H1 (cell line): ENCODE results near the gene OR2C1. TPM values are rescaled to one million over a fixed set of nuclear protein-coding genes. Genes with fewer than 3 reads are reported as not detected.

ENCODE experiments used
- CHD2 ChIP-seq: IDR thresholded peaks from 2 replicates; pipeline ENCODE4 v1.6.1; 2012; ENCODE audit warnings: low read length, improper control_type of control experiment
- EGR1 ChIP-seq: IDR thresholded peaks from 2 replicates; pipeline ENCODE4 v1.6.1; 2011; ENCODE audit warnings: low read depth, low read length, borderline replicate concordance
- GABPA ChIP-seq: IDR thresholded peaks from 2 replicates; pipeline ENCODE4 v1.6.1; 2011; ENCODE audit warnings: mild to moderate bottlenecking, low read length, moderate library complexity, borderline replicate concordance; ENCODE audit not compliant: insufficient read depth
- HDAC6 ChIP-seq: IDR thresholded peaks from one replicate; pipeline ENCODE4 v1.7.1; 2012; ENCODE audit warnings: low read depth, mild to moderate bottlenecking, inconsistent platforms, low read length, moderate library complexity
- SIX5 ChIP-seq: IDR thresholded peaks from 2 replicates; pipeline ENCODE4 v1.6.1; 2011; ENCODE audit warnings: mild to moderate bottlenecking, low read depth, low read length
- SP1 ChIP-seq: IDR thresholded peaks from 2 replicates; pipeline ENCODE4 v1.6.1; 2011; ENCODE audit warnings: low read depth, low read length
- SP4 ChIP-seq: IDR thresholded peaks from 2 replicates; pipeline ENCODE4 v1.6.1; 2012; ENCODE audit warnings: low read length, inconsistent platforms
- polyA plus RNA-seq, 7 experiments: library from polyadenylated mRNA; depleted of rRNA in 3 of 7; stranded (reverse) in 5 of 7; unstranded in 2 of 7; fragments of >200 nt in 5 of 7; fragments of 200-250 nt in 2 of 7; gene quantifications; 1 replicate in 5 of 7; 2 replicates in 1 of 7; 4 replicates in 1 of 7; pipeline versions ENCODE4 v1.2.1 to v1.2.3, GENCODE V29; 2011 to 2013; ENCODE audit warnings: missing spikeins in 2 of 7, mixed read lengths in 2 of 7
- total RNA-seq: library from RNA; stranded (reverse); fragmentation: NEBNext Ultra II Directional; extraction: Animal tissue kit (Norgen Biotek cat#: 25700); gene quantifications from 2 replicates; pipeline ENCODE4 v1.2.1, GENCODE V29; 2021
- TF ChIP-seq, protein P1 (sequence below): fragments of 300-600 bp; sonication (generic); IDR thresholded peaks from 2 replicates; pipeline ENCODE4 v1.7.1; 2012; ENCODE audit warnings: low read length, moderate library complexity, mild to moderate bottlenecking, inconsistent platforms; ENCODE audit not compliant: insufficient replicate concordance
- TF ChIP-seq, protein P2 (sequence below): IDR thresholded peaks from 2 replicates; pipeline ENCODE4 v1.6.1; 2011; ENCODE audit warnings: low read length, improper control_type of control experiment
- TF ChIP-seq, protein P3 (sequence below): IDR thresholded peaks from 2 replicates; pipeline ENCODE4 v1.6.1; 2012; ENCODE audit warnings: low read length, inconsistent platforms

Gene OR2C1
- total and polyA plus RNA-seq, 2 of the 8 experiments (the other 6 are each of a cell fraction or from before 2014, with no cell fraction given) = not detected

DNA sequence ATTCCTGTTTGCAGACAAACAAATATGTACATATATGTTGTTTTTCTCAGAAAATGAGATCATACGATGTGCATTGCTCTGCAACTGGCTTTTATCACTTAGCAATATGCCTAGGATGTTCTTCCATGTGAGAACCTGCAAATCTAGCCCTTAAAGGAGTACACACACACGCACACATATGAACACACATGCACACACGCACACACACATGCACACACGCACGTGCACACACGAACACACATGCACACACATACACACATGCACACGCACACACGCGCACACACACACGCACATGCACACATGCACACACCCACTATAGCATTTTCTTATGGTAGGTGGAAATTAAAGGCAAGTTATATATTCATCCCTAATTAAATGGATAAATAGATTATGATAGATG, 8.1 kb upstream of the OR2C1 start (continued):
- TF ChIP-seq, protein P1, sequence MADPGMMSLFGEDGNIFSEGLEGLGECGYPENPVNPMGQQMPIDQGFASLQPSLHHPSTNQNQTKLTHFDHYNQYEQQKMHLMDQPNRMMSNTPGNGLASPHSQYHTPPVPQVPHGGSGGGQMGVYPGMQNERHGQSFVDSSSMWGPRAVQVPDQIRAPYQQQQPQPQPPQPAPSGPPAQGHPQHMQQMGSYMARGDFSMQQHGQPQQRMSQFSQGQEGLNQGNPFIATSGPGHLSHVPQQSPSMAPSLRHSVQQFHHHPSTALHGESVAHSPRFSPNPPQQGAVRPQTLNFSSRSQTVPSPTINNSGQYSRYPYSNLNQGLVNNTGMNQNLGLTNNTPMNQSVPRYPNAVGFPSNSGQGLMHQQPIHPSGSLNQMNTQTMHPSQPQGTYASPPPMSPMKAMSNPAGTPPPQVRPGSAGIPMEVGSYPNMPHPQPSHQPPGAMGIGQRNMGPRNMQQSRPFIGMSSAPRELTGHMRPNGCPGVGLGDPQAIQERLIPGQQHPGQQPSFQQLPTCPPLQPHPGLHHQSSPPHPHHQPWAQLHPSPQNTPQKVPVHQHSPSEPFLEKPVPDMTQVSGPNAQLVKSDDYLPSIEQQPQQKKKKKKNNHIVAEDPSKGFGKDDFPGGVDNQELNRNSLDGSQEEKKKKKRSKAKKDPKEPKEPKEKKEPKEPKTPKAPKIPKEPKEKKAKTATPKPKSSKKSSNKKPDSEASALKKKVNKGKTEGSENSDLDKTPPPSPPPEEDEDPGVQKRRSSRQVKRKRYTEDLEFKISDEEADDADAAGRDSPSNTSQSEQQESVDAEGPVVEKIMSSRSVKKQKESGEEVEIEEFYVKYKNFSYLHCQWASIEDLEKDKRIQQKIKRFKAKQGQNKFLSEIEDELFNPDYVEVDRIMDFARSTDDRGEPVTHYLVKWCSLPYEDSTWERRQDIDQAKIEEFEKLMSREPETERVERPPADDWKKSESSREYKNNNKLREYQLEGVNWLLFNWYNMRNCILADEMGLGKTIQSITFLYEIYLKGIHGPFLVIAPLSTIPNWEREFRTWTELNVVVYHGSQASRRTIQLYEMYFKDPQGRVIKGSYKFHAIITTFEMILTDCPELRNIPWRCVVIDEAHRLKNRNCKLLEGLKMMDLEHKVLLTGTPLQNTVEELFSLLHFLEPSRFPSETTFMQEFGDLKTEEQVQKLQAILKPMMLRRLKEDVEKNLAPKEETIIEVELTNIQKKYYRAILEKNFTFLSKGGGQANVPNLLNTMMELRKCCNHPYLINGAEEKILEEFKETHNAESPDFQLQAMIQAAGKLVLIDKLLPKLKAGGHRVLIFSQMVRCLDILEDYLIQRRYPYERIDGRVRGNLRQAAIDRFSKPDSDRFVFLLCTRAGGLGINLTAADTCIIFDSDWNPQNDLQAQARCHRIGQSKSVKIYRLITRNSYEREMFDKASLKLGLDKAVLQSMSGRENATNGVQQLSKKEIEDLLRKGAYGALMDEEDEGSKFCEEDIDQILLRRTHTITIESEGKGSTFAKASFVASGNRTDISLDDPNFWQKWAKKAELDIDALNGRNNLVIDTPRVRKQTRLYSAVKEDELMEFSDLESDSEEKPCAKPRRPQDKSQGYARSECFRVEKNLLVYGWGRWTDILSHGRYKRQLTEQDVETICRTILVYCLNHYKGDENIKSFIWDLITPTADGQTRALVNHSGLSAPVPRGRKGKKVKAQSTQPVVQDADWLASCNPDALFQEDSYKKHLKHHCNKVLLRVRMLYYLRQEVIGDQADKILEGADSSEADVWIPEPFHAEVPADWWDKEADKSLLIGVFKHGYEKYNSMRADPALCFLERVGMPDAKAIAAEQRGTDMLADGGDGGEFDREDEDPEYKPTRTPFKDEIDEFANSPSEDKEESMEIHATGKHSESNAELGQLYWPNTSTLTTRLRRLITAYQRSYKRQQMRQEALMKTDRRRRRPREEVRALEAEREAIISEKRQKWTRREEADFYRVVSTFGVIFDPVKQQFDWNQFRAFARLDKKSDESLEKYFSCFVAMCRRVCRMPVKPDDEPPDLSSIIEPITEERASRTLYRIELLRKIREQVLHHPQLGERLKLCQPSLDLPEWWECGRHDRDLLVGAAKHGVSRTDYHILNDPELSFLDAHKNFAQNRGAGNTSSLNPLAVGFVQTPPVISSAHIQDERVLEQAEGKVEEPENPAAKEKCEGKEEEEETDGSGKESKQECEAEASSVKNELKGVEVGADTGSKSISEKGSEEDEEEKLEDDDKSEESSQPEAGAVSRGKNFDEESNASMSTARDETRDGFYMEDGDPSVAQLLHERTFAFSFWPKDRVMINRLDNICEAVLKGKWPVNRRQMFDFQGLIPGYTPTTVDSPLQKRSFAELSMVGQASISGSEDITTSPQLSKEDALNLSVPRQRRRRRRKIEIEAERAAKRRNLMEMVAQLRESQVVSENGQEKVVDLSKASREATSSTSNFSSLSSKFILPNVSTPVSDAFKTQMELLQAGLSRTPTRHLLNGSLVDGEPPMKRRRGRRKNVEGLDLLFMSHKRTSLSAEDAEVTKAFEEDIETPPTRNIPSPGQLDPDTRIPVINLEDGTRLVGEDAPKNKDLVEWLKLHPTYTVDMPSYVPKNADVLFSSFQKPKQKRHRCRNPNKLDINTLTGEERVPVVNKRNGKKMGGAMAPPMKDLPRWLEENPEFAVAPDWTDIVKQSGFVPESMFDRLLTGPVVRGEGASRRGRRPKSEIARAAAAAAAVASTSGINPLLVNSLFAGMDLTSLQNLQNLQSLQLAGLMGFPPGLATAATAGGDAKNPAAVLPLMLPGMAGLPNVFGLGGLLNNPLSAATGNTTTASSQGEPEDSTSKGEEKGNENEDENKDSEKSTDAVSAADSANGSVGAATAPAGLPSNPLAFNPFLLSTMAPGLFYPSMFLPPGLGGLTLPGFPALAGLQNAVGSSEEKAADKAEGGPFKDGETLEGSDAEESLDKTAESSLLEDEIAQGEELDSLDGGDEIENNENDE = no peak
- TF ChIP-seq EGR1 = no peak
- TF ChIP-seq SIX5 = no peak
- TF ChIP-seq, protein P2, sequence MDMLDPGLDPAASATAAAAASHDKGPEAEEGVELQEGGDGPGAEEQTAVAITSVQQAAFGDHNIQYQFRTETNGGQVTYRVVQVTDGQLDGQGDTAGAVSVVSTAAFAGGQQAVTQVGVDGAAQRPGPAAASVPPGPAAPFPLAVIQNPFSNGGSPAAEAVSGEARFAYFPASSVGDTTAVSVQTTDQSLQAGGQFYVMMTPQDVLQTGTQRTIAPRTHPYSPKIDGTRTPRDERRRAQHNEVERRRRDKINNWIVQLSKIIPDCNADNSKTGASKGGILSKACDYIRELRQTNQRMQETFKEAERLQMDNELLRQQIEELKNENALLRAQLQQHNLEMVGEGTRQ = no peak
- no peak for TF ChIP-seq GABPA
- TF ChIP-seq SP4 = no peak
- no peak for TF ChIP-seq SP1
- no peak for TF ChIP-seq CHD2
- no peak for TF ChIP-seq HDAC6
- TF ChIP-seq, protein P3, sequence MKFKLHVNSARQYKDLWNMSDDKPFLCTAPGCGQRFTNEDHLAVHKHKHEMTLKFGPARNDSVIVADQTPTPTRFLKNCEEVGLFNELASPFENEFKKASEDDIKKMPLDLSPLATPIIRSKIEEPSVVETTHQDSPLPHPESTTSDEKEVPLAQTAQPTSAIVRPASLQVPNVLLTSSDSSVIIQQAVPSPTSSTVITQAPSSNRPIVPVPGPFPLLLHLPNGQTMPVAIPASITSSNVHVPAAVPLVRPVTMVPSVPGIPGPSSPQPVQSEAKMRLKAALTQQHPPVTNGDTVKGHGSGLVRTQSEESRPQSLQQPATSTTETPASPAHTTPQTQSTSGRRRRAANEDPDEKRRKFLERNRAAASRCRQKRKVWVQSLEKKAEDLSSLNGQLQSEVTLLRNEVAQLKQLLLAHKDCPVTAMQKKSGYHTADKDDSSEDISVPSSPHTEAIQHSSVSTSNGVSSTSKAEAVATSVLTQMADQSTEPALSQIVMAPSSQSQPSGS = no peak
